ENCODE data around the gene NGFR.

The NGFR gene

GRCh38 chr17:49548506-49549310 lies 53.6 kb downstream of the NGFR start (continued):
- no peak for TF ChIP-seq ZNF518A (tag by site-specific recombination; conservative IDR thresholded peaks at IDR 0.05; ENCODE audit: low read depth)

- Histone ChIP-seq H3K36me3 (ENCODE audit: control insufficient read depth in 2 of 2, insufficient read depth in 1 of 2, low read length in 2 of 2) (no peaks in the 10 kb centered on the region), H3K9me3 (ENCODE audit: control insufficient read depth, insufficient read depth, low read depth, low read length) (no peaks in the 10 kb centered on the region), H3K4me1 (ENCODE audit: control insufficient read depth, insufficient read depth, low read length) (no peaks in the 10 kb centered on the region), H3K4me3 (ENCODE audit: low read depth, low read length) (no peak overlapping the region), H3K27ac (ENCODE audit: extremely low read depth, low read depth, low read length) (no peak overlapping the region)
- ChIA-PET CTCF (interaction anchor here (1.7 to 9.5 kb wide), 3 partner anchors 74 to 141 kb away, joined by 3 to 303 read pairs (median 11); no protein-coding TSS in a partner anchor), POLR2A (no interaction called here)
- no peak for TF ChIP-seq ZFHX2 (tag by site-specific recombination; conservative IDR thresholded peaks at IDR 0.05)
- TF ChIP-seq GLI4 (tag by site-specific recombination; IDR thresholded peaks at IDR 0.05): no peak
- no peak for TF ChIP-seq ZNF2 (tag by site-specific recombination; IDR thresholded peaks at IDR 0.05)
- TF ChIP-seq ZFP41 (tag by site-specific recombination; IDR thresholded peaks at IDR 0.05; ENCODE audit: borderline replicate concordance): no peak
- no peak for TF ChIP-seq ZNF433 (tag by site-specific recombination; IDR thresholded peaks at IDR 0.05; ENCODE audit: low read depth)
- TF ChIP-seq ZNF23 (tag by site-specific recombination; IDR thresholded peaks at IDR 0.05; ENCODE audit: borderline replicate concordance): no peak
- no peak for TF ChIP-seq ZNF792 (tag by site-specific recombination; IDR thresholded peaks at IDR 0.05)
- no peak for TF ChIP-seq OSR2 (tag by site-specific recombination; IDR thresholded peaks at IDR 0.05)
- no peak for TF ChIP-seq ZNF175 (tag by site-specific recombination; IDR thresholded peaks at IDR 0.05)
- TF ChIP-seq ZBTB49 (tag by site-specific recombination; IDR thresholded peaks at IDR 0.05; ENCODE audit: low read depth): no peak
- no peak for TF ChIP-seq PRDM1 (tag by site-specific recombination; IDR thresholded peaks at IDR 0.05)
Observed at GRCh38 chr17:49549311-49549605, 54.2 kb downstream of the NGFR start.

GRCh38 chr17:49549691-49550678 lies 54.9 kb downstream of the NGFR start:
- no peaks in the 10 kb centered on the region for H3K4me1 ChIP-seq (ENCODE audit: control insufficient read depth, insufficient read depth, low read length)
- POLR2A ChIA-PET: no interaction called here
- H3K36me3 ChIP-seq (ENCODE audit: control insufficient read depth in 2 of 2, insufficient read depth in 1 of 2, low read length in 2 of 2): no peaks in the 10 kb centered on the region
- H3K4me3 ChIP-seq (ENCODE audit: low read depth, low read length): no peak overlapping the region
- no peak overlapping the region for H3K27ac ChIP-seq (ENCODE audit: extremely low read depth, low read depth, low read length)
- TF ChIP-seq ZNF133 (tag by site-specific recombination; IDR thresholded peaks at IDR 0.05): no peak
- TF ChIP-seq ZNF596 (tag by site-specific recombination; IDR thresholded peaks at IDR 0.05): no peak
- peak; percentile 56; the same call in 1 of the 2 replicates for TF ChIP-seq ZIC2 (tag by site-specific recombination; IDR thresholded peaks at IDR 0.05)
- TF ChIP-seq PRDM10 (tag by site-specific recombination; IDR thresholded peaks at IDR 0.05): no peak
- no peak for TF ChIP-seq ZNF274 (IDR thresholded peaks at IDR 0.05; ENCODE audit: low read length)
- TF ChIP-seq ZNF274 (tag by site-specific recombination; IDR thresholded peaks at IDR 0.05; ENCODE audit: borderline replicate concordance): no peak
- CTCF ChIA-PET: interaction anchor here (0.7 to 9.5 kb wide), 8 partner anchors 10 to 220 kb away, joined by 3 to 303 read pairs (median 3); no protein-coding TSS in a partner anchor
- no peaks in the 10 kb centered on the region for H3K9me3 ChIP-seq (ENCODE audit: control insufficient read depth, insufficient read depth, low read depth, low read length)

Measured in HEK293 (cell line).